HL-60 (cell line): ENCODE results near the gene SATL1.

ENCODE experiments used
- POLR2AphosphoS5 ChIP-seq: IDR thresholded peaks from 2 replicates; pipeline ENCODE4 v1.6.1; 2012; ENCODE audit warnings: low read depth
- REST ChIP-seq: IDR thresholded peaks from 2 replicates; pipeline ENCODE4 v1.6.1; 2012; ENCODE audit warnings: low read depth; ENCODE audit not compliant: insufficient replicate concordance
- TF ChIP-seq, protein P1 (sequence below): IDR thresholded peaks from one replicate; pipeline ENCODE4 v1.5.1; 2011; ENCODE audit warnings: low read length, control low read depth, inconsistent platforms; ENCODE audit not compliant: insufficient read depth

DNA sequence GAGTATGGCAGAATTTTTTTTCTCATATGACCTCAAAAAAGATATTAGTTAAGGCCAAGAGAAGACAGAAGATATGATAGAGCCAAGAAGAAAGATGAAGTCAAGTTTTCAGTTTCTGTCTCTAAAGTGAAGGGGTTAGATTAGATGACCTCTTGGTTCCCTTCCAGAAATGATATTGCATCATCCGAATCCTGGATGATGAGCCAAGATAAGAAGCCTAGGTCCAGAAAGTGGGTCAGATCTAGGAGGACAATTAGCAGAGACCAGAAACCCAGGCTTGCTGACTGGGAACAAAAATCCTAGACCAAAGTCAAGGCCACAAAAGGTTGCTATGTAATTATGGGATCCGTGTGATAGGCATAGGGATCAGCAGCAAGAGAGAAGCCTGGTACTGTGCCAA lies 20.2 kb downstream of the SATL1 start:
- TF ChIP-seq, protein P1, sequence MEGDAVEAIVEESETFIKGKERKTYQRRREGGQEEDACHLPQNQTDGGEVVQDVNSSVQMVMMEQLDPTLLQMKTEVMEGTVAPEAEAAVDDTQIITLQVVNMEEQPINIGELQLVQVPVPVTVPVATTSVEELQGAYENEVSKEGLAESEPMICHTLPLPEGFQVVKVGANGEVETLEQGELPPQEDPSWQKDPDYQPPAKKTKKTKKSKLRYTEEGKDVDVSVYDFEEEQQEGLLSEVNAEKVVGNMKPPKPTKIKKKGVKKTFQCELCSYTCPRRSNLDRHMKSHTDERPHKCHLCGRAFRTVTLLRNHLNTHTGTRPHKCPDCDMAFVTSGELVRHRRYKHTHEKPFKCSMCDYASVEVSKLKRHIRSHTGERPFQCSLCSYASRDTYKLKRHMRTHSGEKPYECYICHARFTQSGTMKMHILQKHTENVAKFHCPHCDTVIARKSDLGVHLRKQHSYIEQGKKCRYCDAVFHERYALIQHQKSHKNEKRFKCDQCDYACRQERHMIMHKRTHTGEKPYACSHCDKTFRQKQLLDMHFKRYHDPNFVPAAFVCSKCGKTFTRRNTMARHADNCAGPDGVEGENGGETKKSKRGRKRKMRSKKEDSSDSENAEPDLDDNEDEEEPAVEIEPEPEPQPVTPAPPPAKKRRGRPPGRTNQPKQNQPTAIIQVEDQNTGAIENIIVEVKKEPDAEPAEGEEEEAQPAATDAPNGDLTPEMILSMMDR: no peak
- TF ChIP-seq REST: no peak
- no peak for TF ChIP-seq POLR2AphosphoS5
